ENCODE data around the gene ZBTB44.

The ZBTB44 gene

GRCh38 chr11:130218501-130219070 lies 96.1 kb downstream of the ZBTB44 start:
- TF ChIP-seq CTCF (IDR thresholded peaks at IDR 0.05; ENCODE audit: insufficient read depth, missing control alignments), result no peak
- DNase-seq (ENCODE audit: insufficient read length, low spot score) (no peak), FAIRE-seq (no peak)

- DNase-seq (ENCODE audit: insufficient read length, low spot score) (no peak), FAIRE-seq (no peak)
- TF ChIP-seq CTCF (IDR thresholded peaks at IDR 0.05; ENCODE audit: insufficient read depth, missing control alignments), result no peak
Measured at GRCh38 chr11:130217133-130218031, 97.3 kb downstream of the ZBTB44 start.

- FAIRE-seq (no peak), DNase-seq (ENCODE audit: insufficient read length, low spot score) (no peak)
- no peak for TF ChIP-seq CTCF (IDR thresholded peaks at IDR 0.05; ENCODE audit: insufficient read depth, missing control alignments)
Measured at GRCh38 chr11:130216591-130217132, 98.1 kb downstream of the ZBTB44 start.

GRCh38 chr11:130216221-130216550 lies 98.5 kb downstream of the ZBTB44 start:
- DNase-seq (ENCODE audit: insufficient read length, low spot score) (no peak), FAIRE-seq (no peak)
- TF ChIP-seq CTCF (IDR thresholded peaks at IDR 0.05; ENCODE audit: insufficient read depth, missing control alignments), result no peak

GRCh38 chr11:130215531-130216220 lies 99.0 kb downstream of the ZBTB44 start:
- no peak for FAIRE-seq
- no peak for TF ChIP-seq CTCF (IDR thresholded peaks at IDR 0.05; ENCODE audit: insufficient read depth, missing control alignments)

GRCh38 chr11:130214861-130215530 lies 99.7 kb downstream of the ZBTB44 start:
- FAIRE-seq (no peak), DNase-seq (ENCODE audit: insufficient read length, low spot score) (no peak)
- no peak for TF ChIP-seq CTCF (IDR thresholded peaks at IDR 0.05; ENCODE audit: insufficient read depth, missing control alignments)

More at GRCh38 chr11:130215531-130216220, 99.0 kb downstream of the ZBTB44 start:
- DNase-seq (ENCODE audit: insufficient read length, low spot score), result no peak
